ENCODE data around the gene CARD9.

CARD9 gene

DNA sequence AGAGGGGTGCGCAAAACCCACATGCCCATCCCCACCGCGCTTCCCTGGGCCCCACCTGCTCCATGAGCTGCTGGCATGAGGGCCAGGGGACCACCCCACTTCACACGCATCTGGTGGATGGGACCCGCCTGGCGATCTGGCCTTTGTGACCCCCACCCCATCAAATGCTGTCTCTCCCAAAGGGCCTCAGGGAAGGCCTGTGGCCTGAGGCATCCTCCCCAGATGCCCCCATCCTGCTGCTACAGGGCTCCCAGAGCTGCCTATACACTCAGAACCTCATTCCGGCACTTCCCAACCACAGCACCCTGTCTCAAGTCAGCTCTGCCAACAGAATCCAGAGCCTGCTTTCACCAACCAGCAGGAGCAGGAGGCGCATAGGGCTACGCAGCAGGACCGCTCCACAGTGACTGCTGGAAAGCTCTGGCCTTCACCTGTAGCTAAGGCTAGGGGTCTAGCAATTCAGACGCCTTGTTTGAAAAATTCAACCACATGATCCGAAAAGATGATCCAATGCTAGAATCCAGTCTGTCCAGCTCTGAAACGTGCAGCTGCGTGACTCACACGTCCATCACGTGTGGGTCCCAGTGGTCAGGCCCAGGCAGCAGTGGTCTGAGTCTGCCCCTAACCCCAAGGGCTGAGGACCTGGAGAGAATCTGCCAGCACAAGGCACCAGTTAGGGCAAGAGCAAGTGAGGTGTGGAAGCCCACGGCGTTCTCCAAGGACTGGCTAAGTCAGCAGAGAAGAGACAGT is 27.9 kb upstream of the CARD9 start:
- no peak for DNase-seq

GRCh38 chr9:136400038-136400834 is 26.8 kb upstream of the CARD9 start, which contains the start of gene SNAPC4:
Gene SNAPC4 (minus strand): TSS chr9:136400170. CDS start chr9:136398428, 1,742 bp downstream.
- DNase-seq = peak; percentile 83

GRCh38 chr9:136399176-136400037 is 25.9 kb upstream of the CARD9 start:
- DNase-seq = peak; percentile 24

GRCh38 chr9:136398286-136398685 is 24.8 kb upstream of the CARD9 start:
- no peak for DNase-seq

DNA sequence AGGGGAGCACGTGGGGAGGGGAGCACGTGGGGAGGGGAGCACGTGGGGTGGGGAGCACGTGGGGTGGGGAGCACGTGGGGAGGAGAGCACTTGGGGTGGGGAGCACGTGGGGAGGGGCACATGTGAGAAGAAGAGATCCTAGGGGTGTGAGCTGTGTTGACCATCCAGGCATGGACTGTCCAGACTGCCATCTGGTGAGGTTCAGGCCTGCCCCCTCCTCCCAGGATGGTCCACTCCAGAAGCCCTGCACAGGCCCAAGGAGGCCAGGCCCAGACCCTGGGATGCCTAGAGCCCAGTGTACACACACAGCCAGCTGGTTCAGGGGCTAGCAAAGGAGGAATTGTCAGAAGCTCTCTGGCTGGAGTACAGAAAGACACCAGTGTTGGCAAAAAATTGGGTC is 24.2 kb upstream of the CARD9 start:
- no peak for DNase-seq

GRCh38 chr9:136396219-136396515 is 22.7 kb upstream of the CARD9 start:
- DNase-seq = no peak

DNA sequence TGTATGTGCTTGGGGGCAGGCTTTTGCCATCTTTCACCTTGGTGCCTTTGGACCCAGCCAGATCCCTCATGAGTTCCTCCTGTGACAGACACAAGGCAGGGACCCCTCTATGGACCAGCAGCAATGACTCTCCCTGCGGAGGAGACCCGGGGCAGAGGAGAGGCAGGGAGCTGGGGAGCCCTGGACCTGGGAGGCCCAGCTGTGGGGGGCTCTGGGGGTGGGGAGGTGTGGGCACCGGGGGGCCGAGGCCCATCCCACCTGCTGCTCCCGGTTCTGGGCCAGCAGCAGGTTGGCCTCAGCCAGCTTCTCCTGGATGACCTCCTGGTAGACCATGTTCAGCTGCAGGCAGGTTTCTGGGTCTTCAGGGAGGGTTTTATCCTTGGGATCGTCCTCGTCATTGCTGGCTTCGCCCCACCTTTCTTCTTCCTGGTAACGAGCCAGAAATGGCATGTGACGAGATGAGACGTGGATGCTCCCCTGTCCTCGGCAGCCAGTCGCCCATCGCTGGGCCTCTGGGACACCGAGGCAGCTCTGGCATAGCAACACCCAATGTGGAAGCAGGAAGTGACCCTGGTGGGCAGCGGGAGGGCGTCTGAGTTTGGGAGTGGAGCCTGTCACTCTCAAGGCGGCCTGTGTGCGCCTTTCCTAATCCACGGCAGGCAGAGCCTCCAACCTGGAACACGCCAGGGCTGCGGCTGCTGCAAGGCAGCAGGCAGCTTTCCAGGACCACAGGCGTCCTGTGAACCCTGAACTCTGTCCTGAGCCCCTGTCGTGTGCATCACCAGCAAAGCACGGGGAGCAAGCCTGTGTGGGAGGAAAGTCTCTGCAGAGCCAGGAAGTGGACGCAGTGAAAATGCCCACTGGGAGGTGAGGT is 22.1 kb upstream of the CARD9 start:
- no peak for DNase-seq

- DNase-seq = no peak
Observed at GRCh38 chr9:136395020-136395340, 21.5 kb upstream of the CARD9 start.

DNA sequence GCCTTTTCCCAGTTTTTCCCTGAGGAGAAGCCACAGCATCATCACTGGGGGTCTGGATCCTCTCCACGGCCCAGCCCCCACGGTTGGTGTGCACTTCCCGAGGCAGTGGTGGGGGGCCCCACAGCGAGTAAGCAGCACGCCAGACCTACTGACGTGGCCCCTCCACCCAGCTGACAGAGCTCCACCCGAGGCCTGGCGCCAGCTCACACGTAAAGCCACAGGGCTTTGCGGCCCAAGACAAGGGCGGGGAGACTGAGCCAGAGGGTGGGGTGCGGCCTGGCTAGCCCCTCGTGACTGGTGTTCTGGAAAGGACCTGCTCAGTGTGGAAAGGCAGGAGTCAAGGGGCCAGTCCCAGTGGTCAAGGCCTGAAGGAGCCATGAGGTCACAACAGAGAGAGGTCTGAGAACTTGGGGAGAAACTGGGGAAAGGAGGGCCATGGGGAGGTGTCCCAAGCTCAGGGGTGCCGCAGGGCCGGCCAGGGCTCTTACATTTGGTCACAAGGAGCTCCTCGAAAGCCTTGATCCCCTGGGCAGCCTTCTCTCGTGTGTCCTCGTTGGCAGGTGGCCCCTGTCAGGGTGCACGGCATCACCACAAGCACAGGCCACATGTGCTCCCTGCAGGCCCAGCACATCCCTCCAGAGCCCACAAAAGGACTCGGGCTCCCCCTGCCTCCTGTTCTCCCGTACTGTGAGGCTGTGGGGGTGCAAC is 21.0 kb upstream of the CARD9 start:
- DNase-seq = no peak

GRCh38 chr9:136393531-136393930 is 20.1 kb upstream of the CARD9 start:
- DNase-seq = no peak

- DNase-seq = no peak
Observed at GRCh38 chr9:136392538-136393449, 19.3 kb upstream of the CARD9 start.

- no peak for DNase-seq
Observed at GRCh38 chr9:136391737-136392537, 18.5 kb upstream of the CARD9 start.

GRCh38 chr9:136389396-136389795 is 15.9 kb upstream of the CARD9 start:
- no peak for DNase-seq

- no peak for DNase-seq
Observed at GRCh38 chr9:136387217-136387616, 13.7 kb upstream of the CARD9 start.

GRCh38 chr9:136386018-136386417 is 12.5 kb upstream of the CARD9 start:
- no peak for DNase-seq

GRCh38 chr9:136385015-136385414 is 11.5 kb upstream of the CARD9 start:
- DNase-seq = no peak

DNA sequence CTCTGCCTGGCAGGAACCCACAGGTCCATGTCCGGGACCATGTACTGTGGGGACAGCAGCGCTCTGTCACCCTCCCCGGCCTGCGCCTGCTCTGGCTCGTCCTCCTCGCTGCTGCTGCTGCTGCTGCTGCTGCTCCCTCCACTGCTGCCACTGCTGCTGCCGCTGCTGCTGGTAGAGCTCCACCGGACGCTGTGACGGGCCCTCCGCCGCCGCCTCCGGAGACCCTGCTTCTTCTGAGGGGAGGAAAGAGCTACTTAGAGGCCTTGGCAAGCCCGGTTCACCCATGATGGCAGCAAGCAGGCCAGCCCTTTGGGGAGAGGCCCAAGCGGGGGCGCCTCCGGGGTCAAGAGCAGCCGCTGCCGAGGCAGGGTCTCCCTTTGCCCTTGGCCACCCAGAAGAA is 10.0 kb upstream of the CARD9 start:
- no peak for DNase-seq

- no peak for DNase-seq
Observed at GRCh38 chr9:136381966-136382513, 8.6 kb upstream of the CARD9 start.

DNA sequence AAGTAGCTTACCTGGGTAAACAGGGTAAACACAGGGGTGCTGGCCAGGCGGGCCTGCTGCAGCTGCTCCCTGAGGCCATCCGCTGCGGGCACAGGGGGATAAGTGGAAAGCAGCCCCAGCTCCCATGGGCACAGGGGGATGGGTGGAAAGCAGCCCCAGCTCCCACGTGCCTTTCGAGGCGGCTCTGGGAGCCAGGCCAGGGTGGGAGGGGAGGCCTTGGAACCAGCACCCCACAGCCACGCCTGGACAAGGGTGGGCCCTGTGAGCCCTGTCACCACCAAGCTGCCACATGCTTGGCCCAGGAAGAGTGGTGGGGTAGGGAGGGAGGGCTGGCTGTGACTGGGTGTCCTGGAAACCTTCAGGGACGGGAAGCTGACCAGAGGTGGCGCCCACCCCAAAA is 7.8 kb upstream of the CARD9 start:
- no peak for DNase-seq

DNA sequence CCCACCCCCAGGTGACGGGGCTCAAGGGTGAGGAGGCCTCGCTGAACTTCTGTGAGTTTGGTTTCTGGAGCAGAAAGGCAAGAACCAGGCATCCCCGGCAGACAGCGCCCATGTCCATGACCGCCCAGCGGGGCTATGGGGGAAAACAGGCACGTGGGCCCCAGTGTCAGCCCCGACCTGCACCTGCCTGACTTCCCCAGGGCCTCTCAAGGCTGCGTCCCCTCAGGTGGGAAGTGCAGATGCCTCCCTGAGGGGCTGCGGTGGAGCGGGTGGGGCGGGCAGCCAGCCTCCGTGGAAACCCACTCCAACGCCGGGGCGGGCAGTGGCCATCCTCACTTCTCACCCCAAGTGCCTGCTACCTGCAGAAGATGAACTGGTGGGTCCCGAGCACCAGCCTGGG is 6.9 kb upstream of the CARD9 start:
- DNase-seq = no peak

Data from EL (cell line).